HG02798 (cell line): ENCODE measurements around the gene DNAJC5G.
"Not testable (repeated sequence)": the region's sequence is repeated elsewhere in the genome, so short reads cannot be mapped to it uniquely, and the experiment has no call there.

Source experiments
- ATAC-seq: cut with Tn5 transposase; IDR thresholded peaks from one replicate; pipeline ENCODE4 v1.9.1; 2021; ENCODE audit warnings: mild to moderate bottlenecking; ENCODE audit not compliant: unreplicated experiment, poor library complexity

The DNAJC5G gene

DNA sequence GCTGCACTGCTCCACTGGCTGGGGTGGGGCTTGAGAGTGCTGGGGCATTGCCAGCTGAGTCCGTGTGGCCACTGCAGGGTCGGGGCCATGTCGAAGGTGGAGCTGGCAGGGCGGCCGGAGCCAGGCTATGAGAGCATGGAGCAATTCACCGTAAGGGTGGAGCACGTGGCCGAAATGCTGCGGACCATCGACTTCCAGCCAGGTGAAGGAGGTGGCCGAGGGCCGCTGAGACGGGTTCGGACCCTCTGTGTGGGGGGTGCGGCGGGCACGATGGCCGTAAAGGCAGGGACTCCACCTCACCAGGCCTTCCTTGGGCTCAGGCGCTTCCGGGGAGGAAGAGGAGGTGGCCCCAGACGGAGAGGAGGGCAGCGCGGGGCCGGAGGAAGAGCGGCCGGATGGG, 30.9 kb downstream of the DNAJC5G start:
- ATAC-seq, result no peak

DNA sequence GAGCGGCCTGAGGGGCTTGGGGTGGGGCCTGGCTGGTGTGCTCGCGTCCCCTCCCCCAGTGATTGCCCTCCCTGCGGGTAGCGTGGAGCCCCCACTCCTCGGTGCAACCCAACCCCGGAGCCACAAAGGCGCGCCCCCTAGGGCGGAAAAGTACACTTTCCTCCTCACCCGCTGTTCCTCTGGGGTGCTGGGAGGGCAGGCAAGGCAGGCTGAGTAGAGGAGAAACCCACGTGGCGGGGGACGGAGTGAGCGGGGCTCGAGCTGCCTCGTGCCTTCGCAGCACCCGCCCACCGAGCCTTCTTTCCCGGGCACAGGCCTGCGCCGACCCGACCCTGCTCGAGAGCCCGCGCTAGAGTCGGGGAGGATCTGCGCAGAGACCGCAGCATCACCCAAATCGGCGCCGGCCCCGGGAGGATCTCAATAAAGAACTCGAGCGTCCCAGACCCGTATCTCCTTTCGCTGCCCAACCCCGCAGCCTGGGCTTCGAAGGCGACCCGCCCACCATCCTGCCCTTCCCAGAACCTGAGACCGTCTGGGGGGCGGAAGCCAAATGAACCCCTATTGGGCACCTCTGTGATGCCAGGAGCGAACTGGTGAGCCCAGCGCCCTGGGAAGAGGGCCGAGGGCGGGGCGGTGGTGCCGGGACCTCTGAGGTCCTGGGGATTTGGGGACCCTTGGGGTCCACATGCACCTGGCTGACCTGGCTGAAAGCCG, 31.5 kb downstream of the DNAJC5G start:
- ATAC-seq, result no peak

GRCh38 chr2:27307287-27307544, 32.0 kb downstream of the DNAJC5G start:
- ATAC-seq, result no peak

GRCh38 chr2:27307545-27308358, 32.5 kb downstream of the DNAJC5G start:
- no peak for ATAC-seq

- ATAC-seq, result no peak
Measured at GRCh38 chr2:27308359-27308881, 33.2 kb downstream of the DNAJC5G start, which contains the start of gene UCN. TSS of gene UCN (minus strand) at chr2:27308445. CDS start at chr2:27307895, 550 bp downstream.

- no peak for ATAC-seq
Measured at GRCh38 chr2:27309651-27310050, 34.4 kb downstream of the DNAJC5G start.

DNA sequence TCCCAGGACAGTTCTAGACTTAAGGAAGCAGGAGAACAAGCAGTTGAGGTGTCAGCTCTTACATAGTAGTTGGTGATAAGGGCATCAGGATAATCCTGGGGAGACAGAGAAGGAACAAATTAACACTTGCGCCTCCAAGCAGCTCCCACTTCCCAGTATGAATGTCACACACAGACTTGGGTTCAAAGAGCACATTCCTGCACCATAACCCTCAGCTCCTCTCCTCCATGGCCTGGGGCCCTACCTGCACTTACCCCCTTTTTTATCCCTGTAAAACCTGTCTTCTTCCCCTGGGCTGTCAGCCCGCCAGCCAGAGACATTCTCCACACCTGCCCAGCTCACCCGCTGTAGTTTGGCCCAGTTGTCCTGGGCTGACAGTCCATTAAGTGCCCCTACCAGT, 36.9 kb downstream of the DNAJC5G start:
- no peak for ATAC-seq

DNA sequence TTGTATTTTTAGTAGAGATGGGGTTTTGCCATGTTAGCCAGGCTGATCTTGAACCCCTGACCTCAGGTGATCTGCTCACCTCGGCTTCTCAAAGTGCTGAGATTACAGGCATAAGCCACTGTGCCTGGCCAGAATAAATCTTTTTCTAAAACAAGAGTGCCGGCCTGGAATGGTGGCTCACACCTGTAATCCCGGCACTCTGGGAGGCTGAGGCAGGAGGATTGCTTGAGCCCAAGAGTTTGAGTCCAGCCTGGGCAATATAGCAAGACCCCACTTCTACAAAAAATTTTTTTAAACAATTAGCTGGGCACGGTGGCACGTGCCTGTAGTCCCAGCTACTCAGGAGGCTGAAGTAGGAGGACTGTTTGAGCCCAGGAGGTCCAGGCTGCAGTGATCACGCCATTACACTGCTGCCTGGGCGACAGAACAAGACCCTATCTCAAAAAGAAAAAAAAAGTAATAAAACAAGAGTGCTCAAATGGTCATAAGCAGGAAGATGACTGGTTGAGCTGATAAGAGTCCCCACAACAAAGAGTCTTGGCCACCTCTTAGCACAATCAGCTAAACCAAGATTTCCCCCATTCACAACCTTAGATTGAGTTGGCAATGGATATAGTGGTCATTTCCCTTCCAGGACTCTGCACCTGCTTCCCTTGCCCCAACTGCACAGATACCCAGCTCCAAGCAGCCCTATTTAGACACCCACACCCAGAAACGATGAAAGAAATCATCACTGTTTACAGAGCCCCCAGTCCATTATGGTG, 38.8 kb downstream of the DNAJC5G start:
- no peak for ATAC-seq

- no peak for ATAC-seq
Measured at GRCh38 chr2:27314709-27315108, 39.5 kb downstream of the DNAJC5G start.

DNA sequence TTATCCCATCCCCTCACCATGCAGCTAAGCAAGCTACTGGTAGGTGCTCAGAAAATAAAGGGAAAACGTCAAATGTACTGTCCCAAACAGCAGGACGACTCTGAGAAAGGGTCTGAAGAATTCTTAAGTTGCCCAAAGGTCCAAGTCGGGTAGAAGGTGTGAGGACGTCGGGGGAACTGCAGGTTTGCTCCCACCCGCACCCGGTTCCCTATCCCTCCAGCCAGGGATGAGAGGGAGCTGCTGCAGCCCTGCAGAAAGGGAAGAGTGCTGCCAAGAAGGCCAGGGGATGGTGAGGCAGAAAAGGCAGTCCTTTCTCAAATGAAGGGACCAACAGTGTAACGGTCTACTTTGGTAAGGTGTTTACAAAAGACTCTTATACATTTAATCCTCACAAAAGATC, 39.9 kb downstream of the DNAJC5G start:
- no peak for ATAC-seq

- no peak for ATAC-seq
Measured at GRCh38 chr2:27316655-27317412, 41.6 kb downstream of the DNAJC5G start.

- ATAC-seq, result not testable (repeated sequence)
Measured at GRCh38 chr2:27319839-27320238, 44.6 kb downstream of the DNAJC5G start.

- no peak for ATAC-seq
Measured at GRCh38 chr2:27320958-27321543, 45.8 kb downstream of the DNAJC5G start.

DNA sequence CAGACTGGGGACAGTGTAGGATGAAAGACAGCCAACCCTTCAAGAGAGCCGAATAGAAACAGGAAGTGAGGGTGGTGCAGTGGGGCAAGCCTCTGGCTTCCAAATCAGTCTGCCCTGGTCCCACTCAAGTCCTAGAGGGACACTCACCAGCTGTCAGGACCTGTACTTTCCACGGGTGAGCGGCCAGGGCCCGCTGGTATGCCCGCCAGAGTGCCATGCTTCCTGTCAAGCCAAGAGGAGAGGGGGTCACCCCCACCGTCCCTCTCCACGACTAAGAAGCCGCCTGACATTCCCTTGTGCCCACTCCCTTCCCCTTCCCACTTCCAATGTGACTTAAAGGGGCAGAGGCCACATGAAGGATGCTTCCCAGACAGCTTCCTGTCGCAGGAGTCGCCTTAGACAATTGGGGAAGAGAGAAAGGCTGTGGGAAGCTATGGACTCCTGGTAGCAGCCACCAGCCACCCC, 47.1 kb downstream of the DNAJC5G start:
- no peak for ATAC-seq

DNA sequence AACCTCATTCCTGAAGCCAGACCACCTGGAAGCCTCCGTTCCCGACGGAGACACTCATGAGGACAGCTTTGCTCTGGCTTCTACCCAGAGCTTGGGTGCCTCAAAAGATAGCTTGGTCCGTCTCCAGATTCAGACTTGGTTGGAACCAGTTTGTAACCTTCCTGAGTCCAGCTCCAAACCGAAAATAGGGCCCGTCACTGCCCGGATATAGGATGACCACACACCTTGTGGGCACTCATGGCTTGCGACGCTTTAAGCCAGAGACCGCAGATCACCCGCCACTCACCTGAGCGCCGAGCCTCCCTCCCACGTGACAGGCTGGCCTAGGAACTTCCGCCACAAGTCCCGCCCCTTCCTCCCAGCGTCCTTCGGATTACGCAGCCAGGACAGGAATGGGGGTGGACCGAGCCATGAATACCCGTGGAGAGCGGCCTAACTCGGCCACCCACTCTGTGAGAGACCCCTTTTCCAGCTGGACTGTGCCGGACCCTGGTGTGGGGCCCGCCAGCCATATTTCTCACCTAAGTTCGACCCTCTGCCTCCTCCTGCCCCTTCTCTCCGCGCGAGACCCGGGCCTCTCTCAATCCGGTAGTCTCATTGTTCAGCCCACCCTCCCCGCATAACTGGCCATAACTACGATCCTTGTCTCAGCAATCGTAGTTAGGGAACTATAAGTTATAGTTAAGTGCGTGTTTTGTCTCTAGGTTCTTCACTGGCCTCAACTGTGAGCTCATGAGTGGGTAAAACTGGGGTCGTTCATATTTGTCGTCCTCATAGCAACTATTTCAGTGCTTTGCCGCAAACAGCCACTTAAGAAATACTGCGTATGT, 47.7 kb downstream of the DNAJC5G start, which contains the start of gene MPV17:
Gene MPV17 (minus strand): TSS at position 332 of the 830 bp plus-strand sequence. CDS start 580 bp downstream, outside the sequence.
- peak; percentile 92 for ATAC-seq

GRCh38 chr2:27323596-27324285, 48.5 kb downstream of the DNAJC5G start:
- no peak for ATAC-seq

- no peak for ATAC-seq
Measured at GRCh38 chr2:27324720-27325119, 49.5 kb downstream of the DNAJC5G start.
